LNCaP clone FGC (cell line): ENCODE data around the gene CCL17.

ENCODE experiments used
- DNase-seq: peaks from one replicate; pipeline ENCODE4 v3.0.0-alpha.2; 2011; ENCODE audit warnings: low read depth
- H3K4me3 ChIP-seq: 2 replicates; pipeline ENCODE4 v1.5.1; 2011; ENCODE audit warnings: mild to moderate bottlenecking, low read depth, low read length, control low read depth
- CTCF ChIP-seq: IDR thresholded peaks from 2 replicates; pipeline ENCODE4 v1.5.1; 2012; ENCODE audit warnings: mild to moderate bottlenecking; ENCODE audit not compliant: control insufficient read depth, insufficient read depth; ENCODE audit errors: extremely low read depth

Gene CCL17

DNA sequence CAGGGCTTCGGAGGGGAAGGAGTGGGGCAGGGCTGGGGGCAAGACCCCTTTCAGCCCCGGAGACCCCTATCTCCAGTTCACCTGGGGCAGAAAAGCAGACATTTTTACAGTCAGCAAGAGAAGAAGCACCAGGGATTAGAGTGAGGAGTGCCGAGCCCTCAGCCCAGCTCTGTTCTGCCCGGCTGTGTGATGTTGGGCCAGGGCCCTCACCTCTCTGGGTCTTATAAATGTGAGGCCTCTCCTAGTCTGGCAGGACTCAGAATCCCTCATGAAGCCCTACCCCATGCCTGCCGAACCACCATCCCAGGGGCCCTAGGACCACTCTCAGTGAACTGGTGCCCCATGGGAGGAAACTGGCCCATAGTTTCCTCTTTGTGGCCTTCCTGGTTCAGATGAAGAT lies 19.5 kb upstream of the CCL17 start:
- H3K4me3 ChIP-seq, result no peak overlapping the region
- no peak for DNase-seq
- no peak for TF ChIP-seq CTCF

DNA sequence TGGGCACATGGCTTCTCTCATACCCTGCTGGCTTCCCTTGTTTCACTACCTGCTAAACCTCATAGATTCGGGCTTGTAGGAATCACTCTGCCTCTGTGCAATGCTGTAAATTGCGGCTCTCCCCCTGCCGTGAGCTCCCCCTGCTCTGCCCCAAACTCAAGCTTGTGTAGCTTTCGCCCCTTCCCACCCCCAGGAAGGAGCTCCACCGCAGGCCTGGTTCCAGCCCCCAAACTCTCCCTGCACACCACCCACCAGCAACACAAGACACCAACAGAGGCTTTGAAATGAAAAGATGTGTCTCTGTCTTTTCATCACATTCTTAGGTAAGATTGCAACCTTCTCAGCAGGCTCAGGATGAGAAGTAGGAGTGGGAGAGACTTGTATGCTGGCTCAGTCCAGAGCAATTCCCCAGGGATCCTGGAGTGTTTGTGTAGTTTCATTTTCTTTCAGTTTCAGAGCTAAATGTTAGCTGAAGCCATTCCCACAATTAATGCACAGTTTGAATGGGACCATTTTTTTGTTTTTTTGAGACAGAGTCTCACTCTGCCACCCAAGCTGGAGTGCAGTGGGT lies 18.1 kb upstream of the CCL17 start:
- H3K4me3 ChIP-seq, result no peak overlapping the region
- TF ChIP-seq CTCF, result no peak
- no peak for DNase-seq

DNA sequence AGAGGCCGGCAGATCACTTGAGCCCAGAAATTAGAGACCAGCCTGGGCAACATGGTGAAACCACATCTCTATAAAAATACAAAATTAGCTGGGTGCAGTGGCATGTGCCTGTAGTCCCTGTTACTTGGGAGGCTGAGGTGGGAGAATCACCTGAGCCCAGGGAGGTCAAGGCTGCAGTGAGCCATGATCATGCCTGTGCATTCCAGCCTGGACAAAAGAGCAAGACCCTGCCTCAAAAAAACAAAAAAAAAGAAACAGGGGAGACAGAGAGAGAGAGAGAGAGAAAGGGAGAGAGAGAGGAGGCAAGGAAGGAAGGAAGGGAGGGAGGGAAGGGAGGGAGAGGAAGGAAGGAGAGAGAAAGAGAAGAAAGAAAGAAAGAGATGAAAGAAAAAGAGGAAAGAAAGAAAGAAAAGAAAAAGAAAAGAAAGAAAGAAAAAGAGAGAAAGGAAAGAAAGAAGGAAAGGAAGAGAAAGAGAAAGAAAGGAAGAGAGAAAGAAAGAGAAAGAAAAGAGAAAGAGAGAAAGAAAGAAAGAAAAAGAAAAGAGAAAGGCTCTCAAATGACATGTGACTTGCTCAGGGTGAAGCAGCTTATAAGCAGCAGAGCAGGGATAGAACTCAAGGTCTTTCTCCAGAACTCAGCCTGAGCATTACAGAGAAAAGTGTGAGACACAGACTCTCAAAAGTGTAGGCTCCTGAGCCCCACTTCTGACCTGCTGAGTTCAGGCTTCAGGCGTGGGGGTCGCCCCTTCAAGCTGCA lies 16.8 kb upstream of the CCL17 start:
- no peak for TF ChIP-seq CTCF
- H3K4me3 ChIP-seq, result no peak overlapping the region
- DNase-seq, result no peak

DNA sequence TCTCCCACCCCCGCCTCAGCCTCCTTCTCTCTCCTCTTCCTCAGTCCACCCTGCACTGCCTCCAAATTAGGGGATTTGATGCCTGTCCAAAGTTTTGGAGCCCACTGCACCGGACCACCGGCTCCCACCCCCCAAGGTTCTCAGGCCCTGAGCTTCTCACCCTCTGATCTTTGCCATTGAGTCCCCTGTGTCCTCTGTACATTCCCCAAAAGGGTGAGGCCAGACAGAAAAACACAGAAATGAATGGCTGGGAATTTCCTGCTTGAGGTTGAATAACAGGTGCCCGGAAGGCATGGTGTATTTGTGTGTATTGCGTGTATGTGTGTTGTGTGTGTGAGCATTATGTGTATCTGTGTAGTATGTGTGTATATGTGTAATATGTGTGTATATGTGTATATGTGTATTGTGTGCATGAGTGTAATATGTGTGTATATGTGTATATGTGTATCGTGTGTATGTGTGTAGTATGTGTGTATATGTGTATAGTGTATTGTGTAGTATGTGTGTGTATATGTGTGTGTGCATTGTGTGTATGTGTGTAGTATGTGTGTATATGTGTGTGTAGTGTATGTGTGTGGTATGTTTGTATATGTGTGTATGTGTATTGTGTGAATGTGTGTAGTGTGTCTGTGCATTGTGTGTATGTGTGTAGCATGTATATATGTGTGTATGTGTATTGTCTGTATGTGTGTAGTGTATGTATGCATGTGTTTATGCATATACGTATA lies 16.0 kb upstream of the CCL17 start:
- no peak for DNase-seq
- H3K4me3 ChIP-seq, result no peak overlapping the region
- TF ChIP-seq CTCF, result no peak

DNA sequence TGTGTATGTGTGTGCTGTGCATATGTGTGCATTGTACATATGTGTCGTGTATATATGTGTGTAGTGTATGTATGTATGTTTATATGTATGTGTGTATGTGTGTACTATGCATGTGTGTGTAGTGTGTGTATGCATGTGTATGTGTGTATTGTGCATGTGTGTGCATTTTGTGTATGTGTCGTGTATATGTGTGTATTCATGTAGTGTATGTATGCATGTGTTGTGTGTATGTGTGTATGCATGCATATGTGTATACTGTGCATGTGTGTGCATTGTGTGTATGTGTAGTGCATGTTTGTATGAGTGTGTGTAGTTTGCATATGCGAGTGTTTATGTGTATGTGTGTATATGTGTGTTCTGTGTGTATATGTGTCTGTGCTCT lies 15.5 kb upstream of the CCL17 start:
- H3K4me3 ChIP-seq, result no peak overlapping the region
- no peak for TF ChIP-seq CTCF
- DNase-seq, result no peak

DNA sequence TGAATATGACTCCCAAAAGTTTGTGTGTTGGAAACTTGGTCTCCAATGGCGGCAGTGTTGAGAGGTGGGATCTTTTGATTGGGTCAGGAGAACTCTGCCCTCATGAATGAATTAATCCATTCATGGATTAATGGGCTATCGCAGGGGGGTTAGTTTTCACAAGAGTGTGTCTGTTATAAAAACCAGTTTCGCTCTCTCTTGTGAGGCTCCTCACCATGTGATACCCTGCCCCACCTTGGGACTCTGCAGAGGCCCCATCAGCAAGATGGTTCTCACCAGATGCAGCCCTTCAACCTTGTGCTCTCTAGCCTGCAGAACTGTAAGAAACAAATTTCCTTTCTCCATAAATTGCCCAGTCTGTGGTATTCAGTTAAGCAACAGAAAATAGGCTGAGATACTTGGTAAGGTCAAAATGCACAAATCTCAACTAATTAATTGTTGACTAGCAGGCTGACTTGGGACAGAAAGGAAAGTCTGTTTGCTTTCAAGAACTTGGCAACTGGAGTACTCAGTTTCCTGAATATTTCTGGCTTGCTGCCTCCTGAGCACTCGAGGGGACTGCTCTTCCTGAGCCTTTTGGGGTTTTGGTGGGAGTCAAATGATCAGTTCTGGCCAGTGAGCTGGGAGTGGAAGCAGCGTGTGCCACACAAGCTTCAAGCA lies 13.8 kb upstream of the CCL17 start:
- no peak for DNase-seq
- TF ChIP-seq CTCF, result no peak
- no peak overlapping the region for H3K4me3 ChIP-seq
